Sigmoid colon (tissue), 3 donors: ENCODE measurements around the gene CTBS.
A peak's percentile ranks its signal among the peaks of the same experiment; 100 is the strongest.

Experiments used
- POLR2A ChIP-seq, 2 donors: fragments of 450-650 bp; IDR thresholded peaks; one replicate each; pipeline ENCODE4 v1.6.1; 2016; ENCODE audit warnings: antibody characterized with exemption in 2 of 2, mild to moderate bottlenecking in 2 of 2, moderate library complexity in 2 of 2
- TF ChIP-seq, protein P1 (sequence below), 4 experiments: fragments of 450-650 bp in 3 of 4; fragments of 200-600 bp in 1 of 4; IDR thresholded peaks; one replicate each; pipeline ENCODE4 v1.5.1; 2016 to 2019; ENCODE audit warnings: antibody characterized with exemption in 4 of 4, mild to moderate bottlenecking in 3 of 4, moderate library complexity in 2 of 4

DNA sequence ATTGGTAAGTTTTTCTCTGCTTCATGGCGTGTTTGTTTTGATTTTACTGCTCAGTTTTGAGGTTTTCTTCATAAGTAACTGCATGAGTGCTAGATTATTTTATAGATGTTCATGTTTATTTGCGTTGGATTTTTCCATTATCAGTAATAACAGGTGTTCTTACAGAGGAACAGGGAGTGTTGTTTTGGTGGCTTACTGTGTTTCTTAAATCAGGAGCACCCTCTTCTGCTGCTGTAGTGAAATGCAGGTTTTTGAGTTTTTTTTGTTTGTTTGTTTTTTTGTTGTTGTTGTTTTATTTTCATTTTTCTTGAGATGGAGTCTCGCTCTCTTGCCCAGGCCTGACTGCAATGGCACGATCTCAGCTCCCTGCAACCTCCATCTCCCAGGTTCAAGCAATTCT is 32.6 kb downstream of the CTBS start:
- TF ChIP-seq, protein P1, sequence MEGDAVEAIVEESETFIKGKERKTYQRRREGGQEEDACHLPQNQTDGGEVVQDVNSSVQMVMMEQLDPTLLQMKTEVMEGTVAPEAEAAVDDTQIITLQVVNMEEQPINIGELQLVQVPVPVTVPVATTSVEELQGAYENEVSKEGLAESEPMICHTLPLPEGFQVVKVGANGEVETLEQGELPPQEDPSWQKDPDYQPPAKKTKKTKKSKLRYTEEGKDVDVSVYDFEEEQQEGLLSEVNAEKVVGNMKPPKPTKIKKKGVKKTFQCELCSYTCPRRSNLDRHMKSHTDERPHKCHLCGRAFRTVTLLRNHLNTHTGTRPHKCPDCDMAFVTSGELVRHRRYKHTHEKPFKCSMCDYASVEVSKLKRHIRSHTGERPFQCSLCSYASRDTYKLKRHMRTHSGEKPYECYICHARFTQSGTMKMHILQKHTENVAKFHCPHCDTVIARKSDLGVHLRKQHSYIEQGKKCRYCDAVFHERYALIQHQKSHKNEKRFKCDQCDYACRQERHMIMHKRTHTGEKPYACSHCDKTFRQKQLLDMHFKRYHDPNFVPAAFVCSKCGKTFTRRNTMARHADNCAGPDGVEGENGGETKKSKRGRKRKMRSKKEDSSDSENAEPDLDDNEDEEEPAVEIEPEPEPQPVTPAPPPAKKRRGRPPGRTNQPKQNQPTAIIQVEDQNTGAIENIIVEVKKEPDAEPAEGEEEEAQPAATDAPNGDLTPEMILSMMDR (IDR thresholded peaks at IDR 0.05) = peak in 2 of 4 experiments; percentile 12 to 19
- TF ChIP-seq POLR2A (IDR thresholded peaks at IDR 0.05) = no peak
